CD14-positive monocyte (primary cell): Measurements from ENCODE around the gene CCL28. TPM values are rescaled to one million over a fixed set of nuclear protein-coding genes. Genes with fewer than 3 reads are reported as not detected.

Source experiments
- DNase-seq, 3 donors: peaks; one replicate each; pipeline ENCODE4 v3.0.0-alpha.2; 2011 to 2022
- H2AFZ ChIP-seq: 2 replicates; pipeline ENCODE4 v1.6.0; 2012; ENCODE audit warnings: mild to moderate bottlenecking, low read depth, low read length, inconsistent platforms; ENCODE audit not compliant: insufficient read depth, poor library complexity, severe bottlenecking
- H3K27ac ChIP-seq, 2 donors: 1 replicate in 1 of 2; 2 replicates in 1 of 2; pipeline ENCODE4 v1.5.1; 2012 to 2013; ENCODE audit warnings: low read length in 2 of 2, control low read depth in 1 of 2, inconsistent platforms in 1 of 2, low read depth in 1 of 2, mild to moderate bottlenecking in 1 of 2
- H3K27me3 ChIP-seq, 2 donors: one replicate each; pipeline versions ENCODE4 v1.6.0 to v1.6.1; 2011 to 2013; ENCODE audit warnings: low read length in 2 of 2; ENCODE audit not compliant: control insufficient read depth in 2 of 2, insufficient read depth in 2 of 2
- H3K36me3 ChIP-seq, 2 donors: replicated peaks in 1 of 2; 1 replicate in 1 of 2; 2 replicates in 1 of 2; pipeline versions ENCODE4 v1.5.1 to v1.6.1; 2012 to 2013; ENCODE audit warnings: low read length in 2 of 2, control low read depth in 1 of 2, inconsistent platforms in 1 of 2, mild to moderate bottlenecking in 1 of 2; ENCODE audit not compliant: insufficient read depth in 2 of 2, control insufficient read depth in 1 of 2
- H3K4me1 ChIP-seq, 2 donors: 1 replicate in 1 of 2; 2 replicates in 1 of 2; pipeline versions ENCODE4 v1.5.1 to v1.6.1; 2012 to 2013; ENCODE audit warnings: low read length in 2 of 2, control low read depth in 1 of 2, inconsistent platforms in 1 of 2, mild to moderate bottlenecking in 1 of 2, moderate library complexity in 1 of 2; ENCODE audit not compliant: insufficient read depth in 2 of 2, control insufficient read depth in 1 of 2
- H3K4me2 ChIP-seq: replicated peaks from 2 replicates; pipeline ENCODE3; 2012; ENCODE audit warnings: low read length, moderate library complexity, mild to moderate bottlenecking; ENCODE audit not compliant: poor library complexity, severe bottlenecking; ENCODE audit errors: extremely low read depth
- H3K4me3 ChIP-seq, 3 experiments: fragments of 200-600 bp in 1 of 3; sonication (generic) in 1 of 3; replicated peaks in 1 of 3; 1 replicate in 2 of 3; 2 replicates in 1 of 3; pipeline ENCODE4 v1.5.1; 2011 to 2013; ENCODE audit warnings: low read length in 3 of 3, mild to moderate bottlenecking in 3 of 3, control low read depth in 2 of 3, low read depth in 2 of 3, inconsistent platforms in 1 of 3, moderate library complexity in 1 of 3
- H3K79me2 ChIP-seq: 2 replicates; pipeline ENCODE4 v1.6.0; 2012; ENCODE audit warnings: mild to moderate bottlenecking, control low read depth, inconsistent platforms, low read length, moderate library complexity; ENCODE audit not compliant: insufficient read depth
- H3K9ac ChIP-seq: 2 replicates; pipeline ENCODE4 v1.6.0; 2017; ENCODE audit warnings: low read length, mild to moderate bottlenecking; ENCODE audit not compliant: insufficient read depth, poor library complexity, severe bottlenecking
- H3K9me3 ChIP-seq, 2 donors: replicated peaks in 1 of 2; 1 replicate in 1 of 2; 2 replicates in 1 of 2; pipeline versions ENCODE4 v1.5.1 to v1.6.1; 2012 to 2013; ENCODE audit warnings: low read length in 2 of 2, control low read depth in 1 of 2; ENCODE audit not compliant: control insufficient read depth in 1 of 2, insufficient read depth in 1 of 2
- H4K20me1 ChIP-seq: 2 replicates; pipeline ENCODE4 v1.6.0; 2012; ENCODE audit warnings: mild to moderate bottlenecking, low read length, control low read depth, moderate library complexity; ENCODE audit not compliant: insufficient read depth
- H3K27ac Mint-ChIP-seq, 7 donors: one replicate each; pipeline ENCODE4 v1.8.0; 2020; ENCODE audit warnings: mild to moderate bottlenecking in 7 of 7, mixed read lengths in 7 of 7, moderate library complexity in 6 of 7, inconsistent platforms in 2 of 7
- H3K27me3 Mint-ChIP-seq, 3 donors: one replicate each; pipeline ENCODE4 v1.8.0; 2021 to 2022; ENCODE audit warnings: low read depth in 3 of 3, mild to moderate bottlenecking in 3 of 3, mixed read lengths in 3 of 3, moderate library complexity in 3 of 3, inconsistent platforms in 1 of 3
- H3K36me3 Mint-ChIP-seq, 2 donors: one replicate each; pipeline ENCODE4 v1.8.0; 2020; ENCODE audit warnings: mixed read lengths in 2 of 2, inconsistent platforms in 1 of 2, mild to moderate bottlenecking in 1 of 2
- H3K4me1 Mint-ChIP-seq: one replicate; pipeline ENCODE4 v1.8.0; 2020; ENCODE audit warnings: mild to moderate bottlenecking, mixed read lengths
- H3K4me3 Mint-ChIP-seq, 2 donors: one replicate each; pipeline ENCODE4 v1.8.0; 2020; ENCODE audit warnings: mild to moderate bottlenecking in 2 of 2, mixed read lengths in 2 of 2, moderate library complexity in 1 of 2
- H3K9me3 Mint-ChIP-seq, 7 donors: one replicate each; pipeline ENCODE4 v1.8.0; 2020 to 2022; ENCODE audit warnings: mixed read lengths in 7 of 7, mild to moderate bottlenecking in 6 of 7, moderate library complexity in 6 of 7, inconsistent platforms in 2 of 7
- CTCF ChIP-seq: fragments of 200-600 bp; IDR thresholded peaks from one replicate; pipeline ENCODE4 v1.8.0; 2022; ENCODE audit warnings: antibody characterized with exemption, mild to moderate bottlenecking
- WGBS: methylation state at CpG from one replicate; pipeline ENCODE4 v1.1.5; 2013; ENCODE audit warnings: missing lambda C conversion rate; ENCODE audit not compliant: insufficient coverage; 5-methylcytosine and 5-hydroxymethylcytosine counted together
- intact Hi-C, 2 donors: fragments of 100-400 bp; cut with micrococcal nuclease; formaldehyde crosslinking; loops; one replicate each; pipeline versions ENCODE4 v1.15.0 to v1.15.1; 2023
- polyA plus RNA-seq, 3 donors: library from polyadenylated mRNA; depleted of rRNA in 1 of 3; unstranded in 2 of 3; stranded (reverse) in 1 of 3; fragments of 300-500 nt in 2 of 3; fragments of >200 nt in 1 of 3; fragmentation: Illumina TruSeq in 2 of 3; gene quantifications; 1 replicate in 2 of 3; 2 replicates in 1 of 3; pipeline ENCODE4 v1.2.3, GENCODE V29; 2012 to 2021

Gene CCL28
- polyA plus RNA-seq, 3 donors, result 0.10 to 0.51 (median 0.32) TPM

- Histone ChIP-seq H3K36me3 (no peaks in the 10 kb centered on the region), H4K20me1 (no peaks in the 10 kb centered on the region), H3K9ac (no peak overlapping the region), H3K4me3 (no peak overlapping the region), H2AFZ (no peak overlapping the region), H3K4me1 (no peaks in the 10 kb centered on the region), H3K4me2 (no peak overlapping the region), H3K27me3 (no peaks in the 10 kb centered on the region), H3K27ac (no peak overlapping the region), H3K9me3 (peaks cover 7 to 11% of the 10 kb centered on the region in 2 donors), H3K79me2 (no peaks in the 10 kb centered on the region)
- intact Hi-C loops, result no loop called here
- H3K36me3 Mint-ChIP-seq, result no peaks in the 10 kb centered on the region
- no peak for DNase-seq
- H3K27ac Mint-ChIP-seq, result peak overlapping the region in 1 of 7 donors; percentile 57
- peaks cover 0 to 7% (median 0%) of the 10 kb centered on the region in 3 donors for H3K27me3 Mint-ChIP-seq
- 66% methylated on average over 2 of the region's 2 CpGs for WGBS
- no peak for TF ChIP-seq CTCF
- no peak overlapping the region for H3K4me3 Mint-ChIP-seq
- peaks cover 6 to 18% (median 16%) of the 10 kb centered on the region in 7 donors for H3K9me3 Mint-ChIP-seq
- no peaks in the 10 kb centered on the region for H3K4me1 Mint-ChIP-seq
Observed at GRCh38 chr5:43357067-43357466, 55.1 kb downstream of the CCL28 start.

GRCh38 chr5:43354774-43355173, 57.4 kb downstream of the CCL28 start:
- WGBS, result 100% methylated on average over 1 of the region's 3 CpGs
- H3K27me3 ChIP-seq, result no peaks in the 10 kb centered on the region
- Mint-ChIP-seq H3K9me3 (peaks cover 2 to 13% (median 7%) of the 10 kb centered on the region in 7 donors), H3K27ac (no peak overlapping the region), H3K27me3 (peaks cover 0 to 6% (median 0%) of the 10 kb centered on the region in 3 donors), H3K4me3 (no peak overlapping the region), H3K4me1 (no peaks in the 10 kb centered on the region), H3K36me3 (no peaks in the 10 kb centered on the region)
- H3K9me3 ChIP-seq, result peaks cover 5 to 7% of the 10 kb centered on the region in 2 donors
- intact Hi-C loops, result no loop called here
- no peaks in the 10 kb centered on the region for H3K36me3 ChIP-seq
- H4K20me1 ChIP-seq, result no peaks in the 10 kb centered on the region
- no peak overlapping the region for H3K27ac ChIP-seq
- DNase-seq, result no peak
- no peaks in the 10 kb centered on the region for H3K4me1 ChIP-seq
- no peak overlapping the region for H3K4me2 ChIP-seq
- H3K9ac ChIP-seq, result no peak overlapping the region
- no peaks in the 10 kb centered on the region for H3K79me2 ChIP-seq
- no peak overlapping the region for H2AFZ ChIP-seq
- H3K4me3 ChIP-seq, result no peak overlapping the region
- no peak for TF ChIP-seq CTCF
